ENCODE data around the gene PCDHGA2.

The PCDHGA2 gene

GRCh38 chr5:141388661-141389060, 50.1 kb downstream of the PCDHGA2 start:
- Histone ChIP-seq H3K9me3 (ENCODE audit: insufficient read depth, low read length) (peaks cover 10% of the 10 kb centered on the region; the same call in 1 of the 2 replicates), H3K4me3 (ENCODE audit: insufficient read length, low read depth) (no peak overlapping the region), H3K27me3 (ENCODE audit: insufficient read depth, insufficient read length) (no peaks in the 10 kb centered on the region), H3K9ac (ENCODE audit: insufficient read length, low read depth) (no peak overlapping the region), H3K36me3 (ENCODE audit: insufficient read depth, insufficient read length, low read length) (no peaks in the 10 kb centered on the region), H3K4me1 (ENCODE audit: insufficient read depth, insufficient read length) (no peaks in the 10 kb centered on the region)
- TF ChIP-seq ZNF274 (IDR thresholded peaks at IDR 0.05; ENCODE audit: low read depth, low read length) (no peak), YY1 (IDR thresholded peaks at IDR 0.05; ENCODE audit: insufficient read depth, insufficient read length) (no peak), SUZ12 (IDR thresholded peaks at IDR 0.05; ENCODE audit: extremely low read depth, insufficient read depth, insufficient read length) (no peak)
- DNase-seq (ENCODE audit: low read depth, low spot score): no peak

GRCh38 chr5:141389153-141390042, 50.8 kb downstream of the PCDHGA2 start:
- no peak overlapping the region for H3K4me3 ChIP-seq (ENCODE audit: insufficient read length, low read depth)
- no peak for TF ChIP-seq YY1 (IDR thresholded peaks at IDR 0.05; ENCODE audit: insufficient read depth, insufficient read length)
- TF ChIP-seq ZNF274 (IDR thresholded peaks at IDR 0.05; ENCODE audit: low read depth, low read length): no peak
- TF ChIP-seq SUZ12 (IDR thresholded peaks at IDR 0.05; ENCODE audit: extremely low read depth, insufficient read depth, insufficient read length): no peak

GRCh38 chr5:141392429-141393198, 54.1 kb downstream of the PCDHGA2 start, which contains the start of gene PCDHGA8:
Gene PCDHGA8, plus strand, starts transcription at chr5:141392633. Its CDS starts 181 bp downstream, at chr5:141392814.
- no peak for TF ChIP-seq SUZ12 (IDR thresholded peaks at IDR 0.05; ENCODE audit: extremely low read depth, insufficient read depth, insufficient read length)
- no peak for TF ChIP-seq YY1 (IDR thresholded peaks at IDR 0.05; ENCODE audit: insufficient read depth, insufficient read length)
- no peak for TF ChIP-seq ZNF274 (IDR thresholded peaks at IDR 0.05; ENCODE audit: low read depth, low read length)
- Histone ChIP-seq H3K9me3 (ENCODE audit: insufficient read depth, low read length) (peaks cover 14% of the 10 kb centered on the region; the same call in 1 of the 2 replicates), H3K27me3 (ENCODE audit: insufficient read depth, insufficient read length) (no peaks in the 10 kb centered on the region), H3K9ac (ENCODE audit: insufficient read length, low read depth) (no peak within 1 kb of the TSS), H3K4me3 (ENCODE audit: insufficient read length, low read depth) (no peak within 1 kb of the TSS), H3K4me1 (ENCODE audit: insufficient read depth, insufficient read length) (no peaks in the 10 kb centered on the region), H3K36me3 (ENCODE audit: insufficient read depth, insufficient read length, low read length) (no peaks in the 10 kb centered on the region)
- no peak for DNase-seq (ENCODE audit: low read depth, low spot score)

More at GRCh38 chr5:141389153-141390042, 50.8 kb downstream of the PCDHGA2 start:
- Histone ChIP-seq H3K9ac (ENCODE audit: insufficient read length, low read depth) (no peak overlapping the region), H3K9me3 (ENCODE audit: insufficient read depth, low read length) (peaks cover 14% of the 10 kb centered on the region; the same call in 1 of the 2 replicates), H3K36me3 (ENCODE audit: insufficient read depth, insufficient read length, low read length) (no peaks in the 10 kb centered on the region), H3K4me1 (ENCODE audit: insufficient read depth, insufficient read length) (no peaks in the 10 kb centered on the region), H3K27me3 (ENCODE audit: insufficient read depth, insufficient read length) (no peaks in the 10 kb centered on the region)
- no peak for DNase-seq (ENCODE audit: low read depth, low spot score)

Measured in NT2/D1 (cell line).